HFFc6 (cell line): ENCODE measurements around the gene SOX4. TPM values are rescaled to one million over a fixed set of nuclear protein-coding genes. Genes with fewer than 3 reads are reported as not detected.

ENCODE experiments used
- DNase-seq: peaks from one replicate; pipeline ENCODE4 v3.0.0-alpha.2; 2018
- H3K27ac Mint-ChIP-seq: 2 replicates; pipeline ENCODE4 v1.8.0; 2020; ENCODE audit warnings: mild to moderate bottlenecking, mixed read lengths
- H3K27me3 Mint-ChIP-seq: 2 replicates; pipeline ENCODE4 v1.8.0; 2021; ENCODE audit warnings: mild to moderate bottlenecking, moderate library complexity, mixed read lengths; ENCODE audit not compliant: insufficient read depth
- H3K36me3 Mint-ChIP-seq: 2 replicates; pipeline ENCODE4 v1.8.0; 2021; ENCODE audit warnings: low read depth, mixed read lengths
- H3K4me1 Mint-ChIP-seq: 2 replicates; pipeline ENCODE4 v1.8.0; 2020; ENCODE audit warnings: low read depth, mixed read lengths
- H3K4me3 Mint-ChIP-seq: 2 replicates; pipeline ENCODE4 v1.8.0; 2020; ENCODE audit warnings: mild to moderate bottlenecking, moderate library complexity, mixed read lengths
- H3K9me3 Mint-ChIP-seq: 2 replicates; pipeline ENCODE4 v1.8.0; 2020; ENCODE audit warnings: mild to moderate bottlenecking, mixed read lengths
- CTCF ChIP-seq: fragments of 200-600 bp; sonication (generic); IDR thresholded peaks from 2 replicates; pipeline ENCODE4 v1.5.0; 2021; ENCODE audit warnings: antibody characterized with exemption, mild to moderate bottlenecking
- total RNA-seq, 6 experiments: library from RNA; stranded (reverse); fragmentation: NEBNext Ultra II Directional; extraction: Animal tissue kit (Norgen Biotek cat#: 25700); gene quantifications; 2 replicates in 1 of 6; 3 replicates in 5 of 6; pipeline ENCODE4 v1.2.3, GENCODE V29; 2021

The SOX4 gene
- total RNA-seq, 6 experiments from 2014 or later, result 3.3 to 6.4 (median 3.6) TPM

- H3K27ac Mint-ChIP-seq, result no peak overlapping the region
- H3K4me1 Mint-ChIP-seq, result peaks cover 9% of the 10 kb centered on the region
- H3K36me3 Mint-ChIP-seq, result no peaks in the 10 kb centered on the region
- DNase-seq, result no peak
- H3K9me3 Mint-ChIP-seq, result no peaks in the 10 kb centered on the region
- H3K4me3 Mint-ChIP-seq, result no peak overlapping the region
- H3K27me3 Mint-ChIP-seq, result no peaks in the 10 kb centered on the region; the same call in none of the 2 replicates
- no peak for TF ChIP-seq CTCF
These were observed 22.0 kb downstream of the SOX4 start for GRCh38 chr6:21615504-21615903.

GRCh38 chr6:21616005-21616404 is 22.5 kb downstream of the SOX4 start:
- no peak for TF ChIP-seq CTCF
- no peaks in the 10 kb centered on the region for H3K36me3 Mint-ChIP-seq
- H3K9me3 Mint-ChIP-seq, result no peaks in the 10 kb centered on the region
- no peak overlapping the region for H3K4me3 Mint-ChIP-seq
- no peaks in the 10 kb centered on the region; the same call in none of the 2 replicates for H3K27me3 Mint-ChIP-seq
- no peak for DNase-seq
- H3K27ac Mint-ChIP-seq, result no peak overlapping the region
- H3K4me1 Mint-ChIP-seq, result peaks cover 9% of the 10 kb centered on the region

- no peaks in the 10 kb centered on the region; the same call in 1 of the 2 replicates for H3K4me1 Mint-ChIP-seq
- no peaks in the 10 kb centered on the region for H3K36me3 Mint-ChIP-seq
- no peak for DNase-seq
- no peak for TF ChIP-seq CTCF
- H3K27ac Mint-ChIP-seq, result no peak overlapping the region
- no peaks in the 10 kb centered on the region for H3K9me3 Mint-ChIP-seq
- H3K4me3 Mint-ChIP-seq, result no peak overlapping the region
- peaks cover 2% of the 10 kb centered on the region; the same call in 1 of the 2 replicates for H3K27me3 Mint-ChIP-seq
These were observed 32.1 kb downstream of the SOX4 start for GRCh38 chr6:21625642-21626041.

- Mint-ChIP-seq H3K4me1 (no peaks in the 10 kb centered on the region; the same call in 1 of the 2 replicates), H3K27ac (no peak overlapping the region), H3K9me3 (no peaks in the 10 kb centered on the region), H3K4me3 (no peak overlapping the region), H3K36me3 (no peaks in the 10 kb centered on the region), H3K27me3 (peaks cover 2% of the 10 kb centered on the region; the same call in 1 of the 2 replicates)
- no peak for DNase-seq
- TF ChIP-seq CTCF, result no peak
These were observed 33.2 kb downstream of the SOX4 start for GRCh38 chr6:21626756-21627155.

GRCh38 chr6:21628160-21628559 is 34.6 kb downstream of the SOX4 start:
- Mint-ChIP-seq H3K4me1 (no peaks in the 10 kb centered on the region; the same call in 1 of the 2 replicates), H3K27me3 (peaks cover 2% of the 10 kb centered on the region; the same call in 1 of the 2 replicates), H3K4me3 (no peak overlapping the region), H3K27ac (no peak overlapping the region), H3K36me3 (no peaks in the 10 kb centered on the region), H3K9me3 (no peaks in the 10 kb centered on the region)
- TF ChIP-seq CTCF, result no peak
- DNase-seq, result no peak
